HK-2 (cell line): ENCODE data around the gene EFHD2.

Experiments used
- DNase-seq: peaks from one replicate; pipeline ENCODE4 v3.0.0-alpha.2; 2018; ENCODE audit not compliant: unreplicated experiment

The EFHD2 gene

GRCh38 chr1:15476927-15477326 lies 67.2 kb downstream of the EFHD2 start:
- no peak for DNase-seq

DNA sequence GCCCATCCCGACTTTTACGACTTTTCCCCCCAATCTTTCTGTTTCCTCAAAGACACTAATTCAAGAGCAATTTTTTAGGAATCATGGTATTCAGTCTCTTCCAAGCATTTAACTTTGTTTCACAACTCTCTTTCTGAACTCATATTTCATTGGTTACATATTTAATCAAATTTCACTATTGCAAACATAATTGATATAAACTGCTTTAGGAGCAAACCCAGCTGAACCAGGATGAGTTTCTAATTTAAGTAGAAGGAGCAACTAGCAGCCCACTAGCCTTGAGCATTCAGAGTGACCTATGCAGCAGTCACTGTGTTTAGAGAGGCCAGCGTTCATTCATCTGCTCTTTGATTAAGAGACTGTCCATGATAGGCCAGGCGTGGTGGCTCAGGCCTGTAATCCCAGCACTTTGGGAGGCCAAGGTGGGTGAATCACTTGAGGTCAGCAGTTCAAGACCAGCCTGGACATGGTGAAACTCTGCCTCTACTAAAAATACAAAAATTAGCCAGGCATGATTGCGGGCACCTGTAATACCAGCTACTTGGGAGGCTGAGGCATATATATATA lies 68.0 kb downstream of the EFHD2 start:
- no peak for DNase-seq
